Activated CD4-positive, alpha-beta T cell treated with anti-CD3 and anti-CD28 coated beads, Interleukin-2, amount 50 U/mL, for 1 hour (primary cell): ENCODE results near the gene DPP6.

Source experiments
- DNase-seq: peaks from one replicate; pipeline ENCODE4 v3.0.0-alpha.2; 2020

DPP6 gene

GRCh38 chr7:154474903-154475520 is 422.8 kb downstream of the DPP6 start:
- DNase-seq, result no peak

- no peak for DNase-seq
Measured at GRCh38 chr7:154475864-154476263, 423.7 kb downstream of the DPP6 start.

- no peak for DNase-seq
Measured at GRCh38 chr7:154480817-154481216, 428.6 kb downstream of the DPP6 start.

- no peak for DNase-seq
Measured at GRCh38 chr7:154482863-154483262, 430.7 kb downstream of the DPP6 start.

GRCh38 chr7:154484406-154484805 is 432.2 kb downstream of the DPP6 start:
- no peak for DNase-seq

GRCh38 chr7:154484943-154485342 is 432.7 kb downstream of the DPP6 start:
- DNase-seq, result no peak

GRCh38 chr7:154489897-154490296 is 437.7 kb downstream of the DPP6 start:
- DNase-seq, result no peak

GRCh38 chr7:154493594-154493993 is 441.4 kb downstream of the DPP6 start:
- no peak for DNase-seq

GRCh38 chr7:154497751-154498150 is 445.6 kb downstream of the DPP6 start:
- DNase-seq, result no peak

GRCh38 chr7:154503962-154504550 is 451.9 kb downstream of the DPP6 start:
- DNase-seq, result no peak

- no peak for DNase-seq
Measured at GRCh38 chr7:154504918-154505317, 452.7 kb downstream of the DPP6 start.

GRCh38 chr7:154505362-154505761 is 453.2 kb downstream of the DPP6 start:
- DNase-seq, result no peak

- no peak for DNase-seq
Measured at GRCh38 chr7:154509192-154509591, 457.0 kb downstream of the DPP6 start.

GRCh38 chr7:154512121-154512833 is 460.1 kb downstream of the DPP6 start:
- DNase-seq, result no peak

GRCh38 chr7:154517768-154518167 is 465.6 kb downstream of the DPP6 start:
- no peak for DNase-seq

GRCh38 chr7:154519229-154519628 is 467.0 kb downstream of the DPP6 start:
- no peak for DNase-seq

- DNase-seq, result no peak
Measured at GRCh38 chr7:154530136-154530535, 477.9 kb downstream of the DPP6 start.

- no peak for DNase-seq
Measured at GRCh38 chr7:154532771-154533170, 480.6 kb downstream of the DPP6 start.

- no peak for DNase-seq
Measured at GRCh38 chr7:154540596-154540995, 488.4 kb downstream of the DPP6 start.

GRCh38 chr7:154541606-154542005 is 489.4 kb downstream of the DPP6 start:
- DNase-seq, result no peak

- DNase-seq, result no peak
Measured at GRCh38 chr7:154546946-154547587, 494.9 kb downstream of the DPP6 start.

- DNase-seq, result no peak
Measured at GRCh38 chr7:154553711-154554265, 501.6 kb downstream of the DPP6 start.

- DNase-seq, result no peak
Measured at GRCh38 chr7:154559454-154559853, 507.3 kb downstream of the DPP6 start.

GRCh38 chr7:154564676-154565075 is 512.5 kb downstream of the DPP6 start:
- DNase-seq, result no peak
